GM12873 (cell line): Measurements from ENCODE around the gene IL23R.

Experiments used
- TF ChIP-seq, protein P1 (sequence below): IDR thresholded peaks from 2 replicates; pipeline ENCODE4 v1.5.1; 2012; ENCODE audit warnings: low read depth, mild to moderate bottlenecking, moderate library complexity, low read length, control low read depth; ENCODE audit not compliant: insufficient read depth; ENCODE audit errors: missing control alignments

IL23R gene

DNA sequence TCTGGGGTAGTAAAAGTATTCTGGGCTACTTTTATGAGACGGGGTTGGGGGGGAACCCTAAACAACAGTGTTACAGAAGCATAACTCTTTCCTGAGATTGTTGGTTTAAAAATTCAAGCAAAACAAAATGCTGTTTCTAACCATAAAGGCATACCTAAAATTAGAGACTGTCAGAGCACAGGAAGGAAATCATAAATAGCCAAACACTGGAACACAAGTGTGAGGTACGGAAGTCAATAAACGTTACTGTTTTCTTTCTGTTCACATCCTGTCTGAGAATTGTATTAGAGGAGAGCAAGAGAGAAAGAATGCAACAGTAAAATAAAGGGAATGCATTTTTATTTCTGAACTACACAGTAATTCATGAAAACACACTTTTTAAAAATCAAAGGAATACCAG, 98.6 kb downstream of the IL23R start:
- TF ChIP-seq, protein P1, sequence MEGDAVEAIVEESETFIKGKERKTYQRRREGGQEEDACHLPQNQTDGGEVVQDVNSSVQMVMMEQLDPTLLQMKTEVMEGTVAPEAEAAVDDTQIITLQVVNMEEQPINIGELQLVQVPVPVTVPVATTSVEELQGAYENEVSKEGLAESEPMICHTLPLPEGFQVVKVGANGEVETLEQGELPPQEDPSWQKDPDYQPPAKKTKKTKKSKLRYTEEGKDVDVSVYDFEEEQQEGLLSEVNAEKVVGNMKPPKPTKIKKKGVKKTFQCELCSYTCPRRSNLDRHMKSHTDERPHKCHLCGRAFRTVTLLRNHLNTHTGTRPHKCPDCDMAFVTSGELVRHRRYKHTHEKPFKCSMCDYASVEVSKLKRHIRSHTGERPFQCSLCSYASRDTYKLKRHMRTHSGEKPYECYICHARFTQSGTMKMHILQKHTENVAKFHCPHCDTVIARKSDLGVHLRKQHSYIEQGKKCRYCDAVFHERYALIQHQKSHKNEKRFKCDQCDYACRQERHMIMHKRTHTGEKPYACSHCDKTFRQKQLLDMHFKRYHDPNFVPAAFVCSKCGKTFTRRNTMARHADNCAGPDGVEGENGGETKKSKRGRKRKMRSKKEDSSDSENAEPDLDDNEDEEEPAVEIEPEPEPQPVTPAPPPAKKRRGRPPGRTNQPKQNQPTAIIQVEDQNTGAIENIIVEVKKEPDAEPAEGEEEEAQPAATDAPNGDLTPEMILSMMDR, result no peak

DNA sequence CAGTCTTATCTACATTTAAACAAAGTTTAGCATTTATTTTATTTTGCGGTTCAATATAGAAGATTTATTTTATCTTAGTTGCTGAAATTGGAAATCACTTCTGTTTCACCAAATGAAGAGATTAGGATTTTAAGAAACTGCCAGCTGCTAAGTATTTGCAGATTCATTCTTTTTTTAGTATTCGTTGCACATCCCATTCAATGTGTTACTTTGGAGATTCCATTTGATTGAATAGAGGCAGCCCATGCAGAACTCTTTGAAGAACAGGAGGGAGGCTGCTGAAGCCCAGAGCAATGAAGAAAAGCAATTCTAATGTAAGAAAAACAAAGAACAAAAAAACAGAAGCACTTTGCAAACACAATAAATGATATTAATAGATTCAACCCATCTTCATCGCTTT, 102.8 kb downstream of the IL23R start:
- TF ChIP-seq, protein P1, result no peak

DNA sequence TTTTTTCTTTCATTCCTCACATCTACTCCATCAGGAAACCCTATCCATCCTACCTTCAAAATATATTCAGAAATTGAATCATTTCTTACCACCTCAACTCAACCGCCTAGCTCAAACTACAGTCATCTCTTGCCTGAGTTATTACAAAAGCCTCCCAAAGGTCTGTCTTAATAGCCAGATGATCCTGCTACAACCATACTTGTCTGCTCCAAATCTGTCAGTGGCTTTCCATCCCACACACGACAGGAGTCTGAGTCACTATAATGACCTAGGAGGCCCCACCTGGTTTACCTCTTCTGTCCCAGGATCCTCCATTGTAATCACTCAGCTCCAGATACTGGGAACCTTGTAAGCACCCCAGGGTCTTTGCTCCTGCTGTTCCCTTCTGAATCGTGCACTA, 104.3 kb downstream of the IL23R start:
- TF ChIP-seq, protein P1, result no peak

DNA sequence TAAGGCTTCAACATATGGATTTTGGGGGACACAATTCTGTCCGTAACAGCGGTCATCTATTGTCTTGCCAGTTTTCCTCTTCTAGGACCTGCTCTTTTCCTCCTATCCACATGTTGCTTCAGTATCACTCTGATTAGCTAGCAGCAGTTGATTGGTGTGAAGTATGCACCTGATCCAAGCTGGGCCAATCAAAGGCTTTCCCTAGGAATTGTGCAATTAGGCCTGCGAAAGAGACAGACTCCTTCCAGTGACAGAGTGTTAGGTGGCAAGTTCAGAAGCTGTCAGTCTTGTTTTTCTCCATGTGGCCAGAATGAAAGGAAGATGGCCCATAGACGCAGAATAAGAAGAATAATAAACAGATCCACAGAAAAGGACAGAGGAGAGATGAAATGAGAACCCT, 107.3 kb downstream of the IL23R start:
- TF ChIP-seq, protein P1, result no peak

DNA sequence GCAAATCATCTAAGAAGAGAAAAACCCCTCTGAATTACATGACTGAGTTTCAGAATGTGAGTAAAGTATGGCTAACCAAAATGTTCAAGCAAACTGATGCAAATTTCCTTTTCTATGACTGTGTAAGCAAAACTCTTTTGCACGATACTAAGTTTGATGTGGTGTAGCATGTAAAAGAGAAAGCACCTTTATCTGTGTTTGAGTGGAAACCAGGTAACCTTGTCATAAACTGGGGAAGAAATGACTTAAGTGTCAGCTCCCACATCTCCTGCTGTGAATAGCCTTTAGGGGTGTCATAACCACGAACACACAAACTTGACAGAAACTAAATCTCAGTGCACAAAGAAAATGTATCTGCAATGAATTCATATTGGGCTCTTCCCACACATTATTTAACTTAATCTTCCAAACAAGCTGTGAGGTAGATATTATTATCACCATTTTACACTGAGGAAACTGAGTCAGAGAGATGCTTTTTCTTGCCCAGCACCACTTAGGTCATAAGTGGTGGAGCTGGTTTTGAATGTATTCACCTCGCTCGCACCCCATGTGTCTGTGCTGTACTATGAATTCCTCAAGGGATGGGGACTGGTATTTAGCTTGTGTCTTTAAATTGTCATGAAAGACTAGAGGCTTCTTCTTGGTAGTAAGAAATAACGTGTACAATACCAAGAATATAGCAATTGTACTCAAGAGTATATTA, 108.5 kb downstream of the IL23R start:
- TF ChIP-seq, protein P1, result no peak

DNA sequence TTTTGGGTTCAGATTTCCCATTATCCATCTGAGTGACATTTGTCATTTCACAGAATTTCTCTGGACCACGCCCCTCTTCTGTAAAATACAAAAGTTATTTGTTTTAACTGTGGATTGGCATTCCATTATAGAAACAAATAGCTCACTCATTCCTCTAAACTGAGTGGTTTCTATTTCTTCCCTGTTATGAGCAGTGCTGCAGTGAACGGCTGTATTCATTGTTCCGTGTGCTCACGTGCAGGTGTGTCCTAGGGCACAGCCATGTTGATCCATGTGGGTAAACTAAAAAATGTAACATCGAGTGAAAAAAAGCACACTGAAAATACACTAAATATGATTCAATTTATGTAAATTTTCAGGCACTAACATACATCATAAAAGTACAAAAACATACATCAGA, 114.4 kb downstream of the IL23R start:
- TF ChIP-seq, protein P1, result no peak

DNA sequence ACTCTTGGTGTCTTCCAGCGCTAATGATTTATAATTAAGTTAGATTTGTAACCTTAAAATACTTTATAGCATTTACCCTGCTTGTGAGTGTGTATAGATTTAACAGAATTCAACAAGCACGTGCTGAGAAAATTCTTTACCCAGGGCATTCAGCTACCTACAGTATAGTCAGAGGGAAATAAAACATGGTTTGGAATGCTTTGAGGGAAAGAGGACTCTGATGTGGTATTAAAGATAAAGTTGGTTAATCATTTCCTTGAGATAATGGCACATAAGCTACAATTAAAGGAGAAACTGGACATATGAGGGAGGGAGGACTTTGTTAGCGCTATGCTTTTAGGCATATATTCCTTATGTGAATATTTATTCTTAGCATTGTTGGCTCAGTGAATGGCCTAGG, 115.0 kb downstream of the IL23R start:
- TF ChIP-seq, protein P1, result no peak
